Mesothelial cell of epicardium (in vitro differentiated cells): ENCODE results near the gene MRM3. TPM values are rescaled to one million over a fixed set of nuclear protein-coding genes. Genes with fewer than 3 reads are reported as not detected.
"Not testable (repeated sequence)": the region's sequence is repeated elsewhere in the genome, so short reads cannot be mapped to it uniquely, and the experiment has no call there.

Experiments used
- DNase-seq, 2 experiments: peaks; one replicate each; pipeline ENCODE4 v3.0.0; 2021; ENCODE audit warnings: low spot score in 2 of 2; ENCODE audit not compliant: unreplicated experiment in 2 of 2
- H3K27ac Mint-ChIP-seq: 2 replicates; pipeline ENCODE4 v1.8.0; 2021; ENCODE audit warnings: mixed read lengths
- H3K27me3 Mint-ChIP-seq: 2 replicates; pipeline ENCODE4 v1.8.0; 2021; ENCODE audit warnings: low read depth, mixed read lengths
- H3K36me3 Mint-ChIP-seq: 2 replicates; pipeline ENCODE4 v1.8.0; 2021; ENCODE audit warnings: mixed read lengths
- H3K4me1 Mint-ChIP-seq: 2 replicates; pipeline ENCODE4 v1.8.0; 2021; ENCODE audit warnings: mixed read lengths
- H3K4me3 Mint-ChIP-seq: 2 replicates; pipeline ENCODE4 v1.8.0; 2021; ENCODE audit warnings: mild to moderate bottlenecking, moderate library complexity, mixed read lengths
- H3K9me3 Mint-ChIP-seq: 2 replicates; pipeline ENCODE4 v1.8.0; 2021; ENCODE audit warnings: mixed read lengths
- total RNA-seq: library from RNA; stranded (reverse); gene quantifications from 3 replicates; pipeline ENCODE4 v1.2.1, GENCODE V29; 2021
- TF ChIP-seq, protein P1 (sequence below): fragments of 200-600 bp; sonication (generic); IDR thresholded peaks from one replicate; pipeline ENCODE4 v1.5.0; 2021; ENCODE audit warnings: antibody characterized with exemption; ENCODE audit not compliant: unreplicated experiment

Gene MRM3
- total RNA-seq, 1 donor from 2014 or later: 13.5 TPM

DNA sequence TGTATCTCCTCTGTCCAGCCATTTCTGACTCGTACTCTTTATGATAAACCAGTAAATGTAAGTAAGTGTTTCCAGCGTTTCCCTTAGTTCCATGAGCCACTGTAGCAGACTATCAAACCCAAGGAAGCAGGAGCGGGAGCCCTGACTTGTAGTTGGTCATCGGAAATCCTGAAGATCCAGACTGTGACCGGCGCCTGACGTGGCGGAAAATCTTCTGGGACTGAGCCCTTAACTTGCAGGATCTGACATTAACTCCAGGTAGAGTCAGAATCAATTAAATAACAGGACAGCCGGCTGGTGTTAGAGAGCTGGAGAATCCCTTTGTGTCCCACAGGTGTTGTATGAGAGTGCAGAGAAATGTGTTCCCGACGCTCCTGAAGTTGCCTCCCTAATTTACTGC is 4.1 kb upstream of the MRM3 start:
- Mint-ChIP-seq H3K36me3 (peaks cover 27% of the 10 kb centered on the region), H3K27me3 (no peaks in the 10 kb centered on the region), H3K4me1 (peaks cover 15% of the 10 kb centered on the region), H3K9me3 (no peaks in the 10 kb centered on the region), H3K4me3 (no peak overlapping the region), H3K27ac (no peak overlapping the region)
- no peak for DNase-seq
- TF ChIP-seq, protein P1, sequence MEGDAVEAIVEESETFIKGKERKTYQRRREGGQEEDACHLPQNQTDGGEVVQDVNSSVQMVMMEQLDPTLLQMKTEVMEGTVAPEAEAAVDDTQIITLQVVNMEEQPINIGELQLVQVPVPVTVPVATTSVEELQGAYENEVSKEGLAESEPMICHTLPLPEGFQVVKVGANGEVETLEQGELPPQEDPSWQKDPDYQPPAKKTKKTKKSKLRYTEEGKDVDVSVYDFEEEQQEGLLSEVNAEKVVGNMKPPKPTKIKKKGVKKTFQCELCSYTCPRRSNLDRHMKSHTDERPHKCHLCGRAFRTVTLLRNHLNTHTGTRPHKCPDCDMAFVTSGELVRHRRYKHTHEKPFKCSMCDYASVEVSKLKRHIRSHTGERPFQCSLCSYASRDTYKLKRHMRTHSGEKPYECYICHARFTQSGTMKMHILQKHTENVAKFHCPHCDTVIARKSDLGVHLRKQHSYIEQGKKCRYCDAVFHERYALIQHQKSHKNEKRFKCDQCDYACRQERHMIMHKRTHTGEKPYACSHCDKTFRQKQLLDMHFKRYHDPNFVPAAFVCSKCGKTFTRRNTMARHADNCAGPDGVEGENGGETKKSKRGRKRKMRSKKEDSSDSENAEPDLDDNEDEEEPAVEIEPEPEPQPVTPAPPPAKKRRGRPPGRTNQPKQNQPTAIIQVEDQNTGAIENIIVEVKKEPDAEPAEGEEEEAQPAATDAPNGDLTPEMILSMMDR: no peak

DNA sequence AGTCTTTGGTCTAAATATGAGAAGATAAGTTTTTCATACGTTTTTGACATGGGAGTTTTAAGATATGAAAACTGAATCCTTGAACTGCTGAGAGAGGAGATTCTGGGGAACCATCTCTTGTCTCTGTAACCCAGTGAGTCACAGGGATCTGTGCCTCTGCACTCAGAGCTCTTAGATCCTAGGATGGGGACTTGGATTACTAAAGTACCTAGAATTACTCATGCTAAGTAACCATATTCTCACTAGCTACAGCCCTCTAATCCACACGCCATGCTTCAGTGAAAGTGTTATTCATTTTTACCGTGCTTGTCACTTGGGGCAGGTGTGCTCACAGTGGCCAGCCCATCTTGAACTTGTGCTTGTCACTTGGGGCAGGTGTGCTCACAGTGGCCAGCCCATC is 2.0 kb downstream of the MRM3 start:
- DNase-seq: no peak
- Mint-ChIP-seq H3K27me3 (no peaks in the 10 kb centered on the region), H3K27ac (peak overlapping the region; percentile 56), H3K9me3 (no peaks in the 10 kb centered on the region), H3K36me3 (peaks cover 5% of the 10 kb centered on the region), H3K4me1 (peaks cover 25% of the 10 kb centered on the region), H3K4me3 (peak overlapping the region; percentile 99)
- TF ChIP-seq, protein P1: no peak

DNA sequence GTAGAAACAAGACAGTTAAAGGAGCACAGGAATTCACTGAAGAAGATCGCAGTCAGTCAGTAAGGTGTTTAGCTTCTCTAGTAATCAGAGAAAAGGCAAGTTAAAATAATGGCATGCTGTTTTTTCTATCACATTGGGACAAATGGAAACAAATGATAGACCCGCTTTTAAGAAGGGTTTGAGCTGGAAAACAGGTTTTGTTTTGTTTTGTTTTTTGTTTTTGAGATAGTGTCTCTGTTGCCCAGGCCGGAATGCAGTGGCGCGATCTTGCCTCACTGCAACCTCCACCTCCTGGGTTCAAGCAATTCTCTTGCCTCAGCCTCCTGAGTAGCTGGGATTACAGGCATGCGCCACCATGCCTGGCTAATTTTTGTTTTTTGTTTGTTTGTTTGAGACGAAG is 3.7 kb downstream of the MRM3 start:
- not testable (repeated sequence) for H3K27me3 Mint-ChIP-seq, DNase-seq, H3K4me3 Mint-ChIP-seq, H3K27ac Mint-ChIP-seq, H3K36me3 Mint-ChIP-seq, H3K9me3 Mint-ChIP-seq
- H3K4me1 Mint-ChIP-seq: peaks cover 36% of the 10 kb centered on the region

DNA sequence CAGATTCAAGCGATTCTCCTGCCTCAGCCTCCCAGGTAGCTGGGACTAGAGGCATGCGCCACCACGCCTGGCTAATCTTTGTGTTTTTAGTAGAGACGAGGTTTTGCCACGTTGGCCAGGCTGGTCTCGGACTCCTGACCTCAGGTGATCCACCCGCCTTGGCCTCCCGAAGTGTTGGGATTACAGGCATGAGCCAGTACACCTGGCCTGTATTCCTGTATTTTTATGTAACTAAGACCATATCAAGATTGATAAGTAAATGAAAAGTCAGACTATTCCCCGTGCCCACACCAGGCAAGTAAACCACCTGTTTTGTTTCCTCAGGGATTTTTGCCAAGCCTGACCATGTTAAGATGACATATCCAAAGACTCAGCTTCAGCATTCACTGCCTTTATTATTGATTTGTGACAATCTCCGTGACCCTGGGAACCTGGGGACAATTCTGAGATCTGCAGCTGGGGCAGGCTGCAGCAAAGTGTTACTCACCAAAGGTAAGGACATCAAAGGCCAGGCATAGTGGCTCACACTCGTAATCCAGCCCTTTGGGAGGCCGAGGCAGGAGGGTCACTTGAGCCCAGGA is 5.6 kb downstream of the MRM3 start:
- no peaks in the 10 kb centered on the region for H3K9me3 Mint-ChIP-seq
- DNase-seq: no peak
- no peak overlapping the region for H3K27ac Mint-ChIP-seq
- peaks cover 27% of the 10 kb centered on the region for H3K4me1 Mint-ChIP-seq
- no peak overlapping the region for H3K4me3 Mint-ChIP-seq
- TF ChIP-seq, protein P1: no peak
- H3K36me3 Mint-ChIP-seq: peaks cover 6% of the 10 kb centered on the region
- no peaks in the 10 kb centered on the region for H3K27me3 Mint-ChIP-seq

DNA sequence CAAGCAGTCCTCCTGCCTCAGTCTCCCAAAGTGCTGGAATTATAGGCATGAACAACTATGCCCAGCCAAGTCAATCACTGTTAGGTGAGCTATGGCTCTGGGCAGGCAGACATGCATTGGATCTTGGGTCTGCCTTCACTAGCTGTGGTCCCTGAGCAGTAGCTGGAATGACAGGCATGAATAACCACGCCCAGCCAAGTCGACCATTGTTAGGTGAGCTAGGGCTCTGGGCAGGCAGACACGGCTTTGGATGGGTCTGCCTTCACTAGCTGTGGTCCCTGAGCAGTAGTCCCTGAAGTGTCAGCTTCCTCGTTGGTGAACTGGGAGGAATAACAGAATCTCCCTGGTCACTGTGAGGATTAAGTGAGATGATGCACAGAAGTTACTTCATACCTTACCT is 6.4 kb downstream of the MRM3 start:
- no peak for DNase-seq
- Mint-ChIP-seq H3K36me3 (peaks cover 6% of the 10 kb centered on the region), H3K9me3 (no peaks in the 10 kb centered on the region), H3K27ac (no peak overlapping the region), H3K4me3 (no peak overlapping the region), H3K4me1 (peaks cover 20% of the 10 kb centered on the region), H3K27me3 (no peaks in the 10 kb centered on the region)
- TF ChIP-seq, protein P1: no peak

DNA sequence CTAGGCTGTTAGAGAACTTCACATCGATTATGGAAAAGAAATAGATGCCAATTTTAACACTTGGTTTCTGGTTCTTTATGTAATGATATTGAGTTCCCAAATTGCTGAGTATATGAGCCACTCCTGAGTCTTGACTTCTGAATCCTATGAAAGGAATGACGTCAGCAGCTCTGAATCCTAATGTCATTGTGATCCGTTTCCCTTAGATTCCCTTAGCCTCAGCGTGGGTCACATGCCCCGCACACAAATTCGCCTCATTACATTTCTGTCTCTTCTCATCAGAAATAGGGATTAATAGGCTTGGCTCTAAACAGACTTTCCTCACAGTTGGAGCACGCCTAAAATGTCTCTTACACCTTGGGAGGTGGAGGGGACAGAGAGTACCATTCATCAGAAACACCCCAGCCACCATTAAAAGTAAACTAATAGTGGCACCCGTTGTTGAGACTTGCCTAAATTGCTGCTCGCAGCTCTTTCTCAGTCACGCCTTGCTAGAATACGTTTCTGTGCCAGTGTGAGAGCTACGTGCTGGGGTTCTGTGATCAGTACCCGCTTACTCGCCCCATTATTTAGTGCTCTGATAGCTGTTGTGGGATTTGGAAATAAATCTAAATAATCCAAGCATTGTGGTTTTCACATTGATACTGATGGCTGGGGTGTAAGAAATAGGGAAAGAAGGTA is 7.1 kb downstream of the MRM3 start:
- H3K4me1 Mint-ChIP-seq: peaks cover 14% of the 10 kb centered on the region
- TF ChIP-seq, protein P1: no peak
- peak overlapping the region; percentile 84 for H3K27ac Mint-ChIP-seq

DNA sequence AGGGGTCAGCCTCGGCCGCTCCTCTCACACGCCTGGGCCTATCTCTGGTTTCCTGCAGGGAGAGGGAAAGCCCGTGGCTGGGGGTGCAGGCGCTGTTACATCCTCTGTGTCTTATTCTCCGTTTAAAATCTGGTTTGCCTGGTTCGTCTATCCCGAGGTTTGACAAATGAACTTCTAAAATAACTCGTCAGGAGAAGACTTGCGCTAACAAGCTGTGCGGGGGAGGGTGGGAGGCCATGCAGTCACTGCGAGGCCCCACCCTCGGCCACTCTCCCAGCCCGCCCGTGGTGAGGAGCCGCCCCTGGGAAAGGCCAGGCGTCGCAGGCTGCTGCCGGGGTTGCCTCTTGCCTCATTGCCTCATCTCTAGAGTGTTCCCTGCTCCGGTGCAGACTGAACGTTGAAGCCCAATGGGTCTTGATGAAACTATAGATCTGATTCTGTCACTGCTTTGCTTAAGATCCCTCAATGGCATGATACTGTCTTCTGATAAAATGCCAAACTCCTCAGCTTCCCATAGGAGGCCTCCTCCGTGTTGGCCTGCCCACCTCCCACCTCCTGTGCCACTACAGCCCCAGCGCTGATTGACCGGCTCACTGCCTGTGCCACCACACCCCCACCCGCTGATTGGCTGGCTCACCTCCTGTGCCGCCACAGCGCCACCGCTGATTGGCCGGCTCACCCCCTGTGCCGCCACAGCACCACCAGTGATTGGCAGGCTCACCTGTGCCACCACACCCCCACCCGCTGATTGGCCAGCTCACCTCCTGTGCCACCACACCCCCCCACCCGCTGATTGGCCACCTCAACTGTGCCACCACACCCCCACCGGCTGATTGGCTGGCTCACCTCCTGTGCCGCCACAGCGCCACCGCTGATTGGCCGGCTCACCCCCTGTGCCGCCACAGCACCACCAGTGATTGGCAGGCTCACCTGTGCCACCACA is 8.0 kb downstream of the MRM3 start:
- DNase-seq: peak in 1 of 2 experiments; percentile 56
- peaks cover 18% of the 10 kb centered on the region for H3K4me1 Mint-ChIP-seq
- peak overlapping the region; percentile 84 for H3K27ac Mint-ChIP-seq
- H3K27me3 Mint-ChIP-seq, H3K9me3 Mint-ChIP-seq, H3K36me3 Mint-ChIP-seq, H3K4me3 Mint-ChIP-seq: not testable (repeated sequence)

More for the DNA sequence above, 7.1 kb downstream of the MRM3 start:
- H3K9me3 Mint-ChIP-seq: no peaks in the 10 kb centered on the region
- H3K4me3 Mint-ChIP-seq: no peak overlapping the region
- DNase-seq: no peak
- peaks cover 6% of the 10 kb centered on the region for H3K36me3 Mint-ChIP-seq
- H3K27me3 Mint-ChIP-seq: no peaks in the 10 kb centered on the region

DNA sequence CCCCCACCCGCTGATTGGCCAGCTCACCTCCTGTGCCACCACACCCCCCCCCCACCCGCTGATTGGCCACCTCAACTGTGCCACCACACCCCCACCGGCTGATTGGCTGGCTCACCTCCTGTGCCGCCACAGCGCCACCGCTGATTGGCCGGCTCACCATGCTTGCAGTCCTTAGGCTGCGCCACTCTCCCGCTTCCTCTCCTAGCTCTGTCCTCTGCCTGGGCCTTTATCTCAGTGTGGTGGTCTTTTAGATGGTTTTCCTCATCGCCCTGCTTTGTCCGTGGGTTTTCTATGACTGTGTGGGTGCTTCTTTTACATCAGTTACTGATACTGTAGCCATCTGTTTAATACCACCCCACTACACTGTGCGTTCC is 8.7 kb downstream of the MRM3 start:
- peak overlapping the region; percentile 44 for H3K27ac Mint-ChIP-seq
- H3K4me1 Mint-ChIP-seq: peaks cover 18% of the 10 kb centered on the region
- not testable (repeated sequence) for H3K27me3 Mint-ChIP-seq, H3K4me3 Mint-ChIP-seq, DNase-seq, H3K9me3 Mint-ChIP-seq, H3K36me3 Mint-ChIP-seq
